Peyer's patch (tissue), 4 donors: ENCODE results near the gene AOX1. TPM values are rescaled to one million over a fixed set of nuclear protein-coding genes. Genes with fewer than 3 reads are reported as not detected.

Experiments
- DNase-seq, 3 donors: peaks; one replicate each; pipeline ENCODE4 v3.0.0-alpha.2; 2017 to 2019
- H3K27ac ChIP-seq, 4 donors: fragments of 200-600 bp; sonication (generic); one replicate each; pipeline ENCODE4 v1.5.1; 2016 to 2019
- H3K27me3 ChIP-seq, 2 donors: fragments of 200-600 bp; sonication (generic); one replicate each; pipeline ENCODE4 v1.5.1; 2019
- H3K36me3 ChIP-seq, 3 donors: fragments of 200-600 bp; sonication (generic); one replicate each; pipeline ENCODE4 v1.5.1; 2016 to 2019
- H3K4me1 ChIP-seq, 4 donors: fragments of 200-600 bp; sonication (generic); one replicate each; pipeline ENCODE4 v1.5.1; 2016 to 2019
- H3K4me3 ChIP-seq, 4 donors: fragments of 200-600 bp; sonication (generic); 1 replicate in 3 of 4; 2 replicates in 1 of 4; pipeline ENCODE4 v1.5.1; 2016 to 2019; ENCODE audit warnings: mild to moderate bottlenecking in 1 of 4
- H3K9me3 ChIP-seq, 4 donors: fragments of 200-600 bp; sonication (generic); one replicate each; pipeline ENCODE4 v1.5.1; 2016 to 2019; ENCODE audit warnings: mild to moderate bottlenecking in 1 of 4
- CTCF ChIP-seq, 6 experiments: fragments of 450-650 bp in 4 of 6; fragments of 200-600 bp in 2 of 6; sonication (generic) in 1 of 6; IDR thresholded peaks; one replicate each; pipeline ENCODE4 v1.5.1; 2017 to 2019; ENCODE audit warnings: antibody characterized with exemption in 6 of 6, mild to moderate bottlenecking in 3 of 6, moderate library complexity in 1 of 6
- POLR2A ChIP-seq, 2 donors: fragments of 450-650 bp; IDR thresholded peaks; one replicate each; pipeline ENCODE4 v1.5.1; 2017; ENCODE audit warnings: antibody characterized with exemption in 2 of 2, mild to moderate bottlenecking in 2 of 2, moderate library complexity in 2 of 2
- total RNA-seq, 4 donors: library from RNA; depleted of rRNA; stranded (reverse); fragments of >200 nt; gene quantifications; one replicate each; pipeline ENCODE4 v1.1.0, GENCODE V29; 2016

Gene AOX1
- total RNA-seq, 4 donors from 2014 or later, result 7.9 to 36.3 (median 30.0) TPM

GRCh38 chr2:200700856-200701255 lies 115.0 kb downstream of the AOX1 start:
- Histone ChIP-seq H3K27ac (no peak overlapping the region), H3K36me3 (no peaks in the 10 kb centered on the region), H3K9me3 (no peaks in the 10 kb centered on the region), H3K4me1 (peaks cover 0 to 13% (median 0%) of the 10 kb centered on the region in 4 donors), H3K4me3 (no peak overlapping the region), H3K27me3 (no peaks in the 10 kb centered on the region)
- TF ChIP-seq CTCF (IDR thresholded peaks at IDR 0.05) (no peak), POLR2A (IDR thresholded peaks at IDR 0.05) (no peak)
- DNase-seq, result no peak

DNA sequence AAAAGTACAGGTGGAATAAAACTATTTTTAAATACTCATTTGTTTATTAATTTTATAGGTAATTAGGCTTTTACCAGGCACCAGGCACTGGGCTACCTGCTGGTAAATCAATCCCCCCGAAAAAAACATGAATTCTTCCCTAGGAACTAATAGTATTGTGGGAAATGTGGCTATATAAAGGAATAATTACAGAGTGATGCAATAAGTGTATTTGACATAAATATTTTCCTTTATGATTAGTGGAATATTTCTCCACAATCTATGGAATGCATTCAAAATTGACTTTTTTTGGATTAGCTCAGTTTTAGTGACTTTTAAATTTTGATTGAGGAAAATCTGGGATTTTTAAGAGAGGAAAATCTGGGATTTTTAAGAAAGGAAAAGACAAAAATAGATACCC lies 116.2 kb downstream of the AOX1 start:
- Histone ChIP-seq H3K36me3 (no peaks in the 10 kb centered on the region), H3K9me3 (no peaks in the 10 kb centered on the region), H3K27ac (no peak overlapping the region), H3K4me1 (peaks cover 0 to 13% (median 0%) of the 10 kb centered on the region in 4 donors), H3K4me3 (no peak overlapping the region), H3K27me3 (no peaks in the 10 kb centered on the region)
- TF ChIP-seq CTCF (IDR thresholded peaks at IDR 0.05) (no peak), POLR2A (IDR thresholded peaks at IDR 0.05) (no peak)
- DNase-seq, result no peak

DNA sequence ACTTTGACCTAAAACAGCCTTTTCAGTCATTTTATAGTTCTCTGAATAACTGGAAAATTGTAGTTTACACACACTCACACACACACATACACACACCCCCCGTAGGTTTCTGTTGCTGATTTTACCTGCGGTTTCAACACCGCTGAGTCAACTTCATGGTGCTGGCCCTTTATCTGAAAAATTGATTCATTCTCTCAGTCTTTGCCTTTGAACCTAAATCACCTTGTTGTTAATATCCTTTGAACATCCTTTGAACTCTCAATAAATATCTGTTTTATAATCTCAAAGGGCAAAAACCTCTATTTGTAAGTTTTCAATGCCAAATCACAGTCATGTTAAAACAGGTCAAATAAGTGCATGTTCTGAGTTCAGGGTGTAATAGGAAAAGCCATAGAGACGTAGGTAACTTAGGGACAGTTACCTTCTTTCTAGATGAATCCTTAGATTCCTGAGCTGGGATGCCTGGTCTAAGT lies 116.9 kb downstream of the AOX1 start:
- Histone ChIP-seq H3K27ac (no peak overlapping the region), H3K27me3 (no peaks in the 10 kb centered on the region), H3K4me1 (peaks cover 0 to 13% (median 0%) of the 10 kb centered on the region in 4 donors), H3K36me3 (no peaks in the 10 kb centered on the region), H3K9me3 (no peaks in the 10 kb centered on the region), H3K4me3 (no peak overlapping the region)
- no peak for DNase-seq
- no peak for TF ChIP-seq CTCF (IDR thresholded peaks at IDR 0.05)
- no peak for TF ChIP-seq POLR2A (IDR thresholded peaks at IDR 0.05)

- no peak overlapping the region for H3K4me3 ChIP-seq
- H3K9me3 ChIP-seq, result no peaks in the 10 kb centered on the region
- H3K36me3 ChIP-seq, result no peaks in the 10 kb centered on the region
- H3K4me1 ChIP-seq, result peaks cover 0 to 13% (median 0%) of the 10 kb centered on the region in 4 donors
- DNase-seq, result no peak
- H3K27ac ChIP-seq, result peak overlapping the region in 1 of 4 donors; percentile 40
- H3K27me3 ChIP-seq, result no peaks in the 10 kb centered on the region
- TF ChIP-seq POLR2A (IDR thresholded peaks at IDR 0.05) (no peak), CTCF (IDR thresholded peaks at IDR 0.05) (peak in 4 of 6 experiments; percentile 9 to 53 (median 48))
These were observed 117.5 kb downstream of the AOX1 start for GRCh38 chr2:200703127-200703925.

DNA sequence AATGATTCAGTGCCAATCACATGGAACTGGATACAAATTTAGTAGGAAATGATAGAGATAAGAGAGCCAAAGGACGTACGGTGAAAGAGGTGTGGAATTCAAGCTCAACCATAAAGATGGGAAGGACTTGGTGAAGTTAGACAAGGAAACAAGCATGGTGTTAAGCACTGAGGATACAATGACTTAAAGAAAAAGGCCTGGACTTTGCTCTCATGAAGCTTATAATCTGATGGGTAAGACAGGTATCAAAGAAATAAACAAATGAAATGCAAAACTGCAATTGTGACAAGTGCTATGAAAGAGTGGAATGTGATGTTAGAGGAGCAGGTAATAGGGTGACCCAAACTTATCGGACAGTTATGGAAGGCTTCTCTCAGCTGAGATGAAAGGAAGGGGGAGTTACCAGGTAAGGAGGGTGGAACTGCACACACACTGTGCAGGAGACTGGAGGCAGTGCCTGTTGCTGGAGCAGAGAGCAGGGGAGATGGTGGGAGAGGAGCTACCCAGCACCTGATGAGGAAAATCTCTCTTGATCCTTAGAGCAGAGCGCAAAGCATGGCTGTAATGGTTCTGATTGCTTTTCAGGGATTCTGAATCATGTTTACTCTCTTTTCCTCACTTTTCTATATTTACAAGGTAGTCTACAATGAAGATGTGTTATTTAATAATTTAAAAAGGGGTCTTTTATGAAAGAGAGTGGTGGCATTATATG lies 118.3 kb downstream of the AOX1 start:
- no peaks in the 10 kb centered on the region for H3K36me3 ChIP-seq
- no peak for DNase-seq
- H3K27me3 ChIP-seq, result no peaks in the 10 kb centered on the region
- no peaks in the 10 kb centered on the region for H3K9me3 ChIP-seq
- no peak overlapping the region for H3K4me3 ChIP-seq
- peak overlapping the region in 1 of 4 donors; percentile 40 for H3K27ac ChIP-seq
- no peak for TF ChIP-seq POLR2A (IDR thresholded peaks at IDR 0.05)
- no peak for TF ChIP-seq CTCF (IDR thresholded peaks at IDR 0.05)
- peaks cover 0 to 13% (median 0%) of the 10 kb centered on the region in 4 donors for H3K4me1 ChIP-seq
